Endothelial cell of umbilical vein (primary cell): ENCODE results near the gene MACROD2. TPM values are rescaled to one million over a fixed set of nuclear protein-coding genes. Genes with fewer than 3 reads are reported as not detected.

ENCODE experiments used
- BruUV-seq: library from RNA; stranded (reverse); fragments of 400-500 nt; replicated peaks from 2 replicates; lab custom pipeline; 2021; lab: Mats Ljungman, UMichigan
- CTCF ChIA-PET: fragments of 300-600, 350-600 bp; sonication (Branson Sonifier 250); formaldehyde crosslinking; loops from one replicate; lab custom pipeline; 2021; ENCODE audit warnings: antibody characterized with exemption, inconsistent platforms; lab: Charles Lee
- POLR2A ChIA-PET: fragments of 300-600, 350-600 bp; sonication (Branson Sonifier 250); formaldehyde crosslinking; loops from one replicate; lab custom pipeline; 2021; ENCODE audit warnings: antibody characterized with exemption, inconsistent platforms; lab: Charles Lee
- DNase-seq: peaks from one replicate; pipeline ENCODE4 v3.0.0-alpha.2; 2011; ENCODE audit warnings: low read depth, low spot score
- FAIRE-seq: peaks from 2 replicates; lab custom pipeline; 2011; peaks lifted over from hg19 to GRCh38; lab: Jason Lieb, UNC
- H2AFZ ChIP-seq: 2 replicates; pipeline ENCODE4 v1.6.0; 2012; ENCODE audit warnings: low read depth, low read length, control low read depth, inconsistent platforms
- H3K27ac ChIP-seq: 2 replicates; pipeline ENCODE4 v1.5.1; 2011; ENCODE audit warnings: low read depth, mild to moderate bottlenecking, control low read depth, low read length, moderate library complexity; ENCODE audit not compliant: insufficient read depth
- H3K27me3 ChIP-seq, 2 experiments: 2 replicates each; pipeline versions ENCODE4 v1.6.0 to v1.6.1; 2011; ENCODE audit warnings: low read length in 2 of 2, mixed read lengths in 1 of 2; ENCODE audit not compliant: control insufficient read depth in 2 of 2, insufficient read depth in 2 of 2
- H3K36me3 ChIP-seq, 2 experiments: 2 replicates in 1 of 2; 3 replicates in 1 of 2; pipeline ENCODE4 v1.5.1; 2011; ENCODE audit warnings: low read length in 2 of 2, mild to moderate bottlenecking in 1 of 2, moderate library complexity in 1 of 2; ENCODE audit not compliant: control insufficient read depth in 2 of 2, insufficient read depth in 2 of 2; ENCODE audit errors: extremely low read depth in 1 of 2
- H3K4me1 ChIP-seq: 3 replicates; pipeline ENCODE4 v1.5.1; 2011; ENCODE audit warnings: mild to moderate bottlenecking, low read length; ENCODE audit not compliant: control insufficient read depth, insufficient read depth; ENCODE audit errors: extremely low read depth
- H3K4me2 ChIP-seq: 2 replicates; pipeline ENCODE4 v1.6.1; 2011; ENCODE audit warnings: low read length, control low read depth, mixed read lengths; ENCODE audit not compliant: insufficient read depth
- H3K4me3 ChIP-seq, 3 experiments: fragments of 200-600 bp in 1 of 3; sonication (generic), shearing (Covaris generic) in 1 of 3; replicated peaks in 1 of 3; 2 replicates each; pipeline ENCODE4 v1.5.1; 2011 to 2016; ENCODE audit warnings: control low read depth in 3 of 3, low read length in 3 of 3, mild to moderate bottlenecking in 2 of 3, inconsistent platforms in 1 of 3, low read depth in 1 of 3, moderate library complexity in 1 of 3; ENCODE audit not compliant: insufficient read depth in 1 of 3
- H3K79me2 ChIP-seq: 2 replicates; pipeline ENCODE4 v1.6.0; 2012; ENCODE audit warnings: low read length, inconsistent platforms; ENCODE audit not compliant: control insufficient read depth, insufficient read depth
- H3K9ac ChIP-seq: replicated peaks from 2 replicates; pipeline ENCODE3; 2011; ENCODE audit warnings: low read length, control low read depth; ENCODE audit not compliant: insufficient read depth; ENCODE audit errors: extremely low read depth
- H3K9me1 ChIP-seq: replicated peaks from 3 replicates; pipeline ENCODE4 v1.6.0; 2011; ENCODE audit warnings: mild to moderate bottlenecking, low read length; ENCODE audit not compliant: control insufficient read depth, insufficient read depth; ENCODE audit errors: extremely low read depth
- H3K9me3 ChIP-seq: replicated peaks from 2 replicates; pipeline ENCODE4 v1.5.1; 2012; ENCODE audit warnings: low read length, inconsistent platforms; ENCODE audit not compliant: control insufficient read depth, insufficient read depth
- H4K20me1 ChIP-seq: replicated peaks from 2 replicates; pipeline ENCODE3; 2011; ENCODE audit warnings: mild to moderate bottlenecking, low read length; ENCODE audit not compliant: control insufficient read depth, insufficient read depth; ENCODE audit errors: extremely low read depth
- EZH2 ChIP-seq: IDR thresholded peaks from 2 replicates; pipeline ENCODE4 v1.6.1; 2012; ENCODE audit warnings: borderline replicate concordance, low read depth, mild to moderate bottlenecking, moderate library complexity, low read length, inconsistent platforms; ENCODE audit not compliant: severe bottlenecking
- JUN ChIP-seq: IDR thresholded peaks from 2 replicates; pipeline ENCODE4 v1.6.1; 2011; ENCODE audit warnings: borderline replicate concordance, low read depth; ENCODE audit not compliant: insufficient read length, insufficient read depth
- MAX ChIP-seq: IDR thresholded peaks from 2 replicates; pipeline ENCODE4 v1.6.1; 2011; ENCODE audit not compliant: insufficient read depth, insufficient read length
- MYC ChIP-seq: IDR thresholded peaks from one replicate; pipeline ENCODE4 v1.6.1; 2011; ENCODE audit warnings: mild to moderate bottlenecking, low read depth, low read length
- POLR2AphosphoS5 ChIP-seq: IDR thresholded peaks from 2 replicates; pipeline ENCODE4 v1.6.1; 2012; ENCODE audit warnings: low read depth, mild to moderate bottlenecking, control low read depth, low read length, moderate library complexity; ENCODE audit not compliant: insufficient read depth
- dilution Hi-C: fragments of 300-500 bp; cut with MboI; formaldehyde crosslinking; loops from one replicate; pipeline ENCODE4 v1.15.0; 2019; ENCODE audit warnings: low sequenced_read_pairs; ENCODE audit not compliant: extremely low pct_ligation_motif_present
- intact Hi-C: fragments of 100-400 bp; cut with micrococcal nuclease; formaldehyde crosslinking; loops from one replicate; pipeline ENCODE4 v1.10.0; 2022
- polyA plus RNA-seq, 4 experiments: library from polyadenylated mRNA; depleted of rRNA in 3 of 4; stranded (reverse) in 3 of 4; unstranded in 1 of 4; fragments of >200 nt; gene quantifications; 2 replicates each; pipeline versions ENCODE4 v1.2.1 to v1.2.3, GENCODE V29; 2011 to 2012; ENCODE audit warnings: missing spikeins in 1 of 4
- total RNA-seq: library from RNA; stranded (reverse); gene quantifications from 2 replicates; pipeline ENCODE4 v1.2.3, GENCODE V29; 2021
- TF ChIP-seq, protein P1 (sequence below), 2 donors: IDR thresholded peaks; 1 replicate in 1 of 2; 2 replicates in 1 of 2; pipeline ENCODE4 v1.5.1; 2011; ENCODE audit warnings: low read length in 2 of 2, mild to moderate bottlenecking in 2 of 2, moderate library complexity in 2 of 2, control low read depth in 1 of 2, inconsistent platforms in 1 of 2, low read depth in 1 of 2; ENCODE audit not compliant: insufficient read depth in 1 of 2; ENCODE audit errors: extremely low read depth in 1 of 2

Gene MACROD2
- total and polyA plus RNA-seq, 2 donors (not counting 3 experiments of a cell fraction or from before 2014, with no cell fraction given) = 0.11 to 0.73 TPM

DNA sequence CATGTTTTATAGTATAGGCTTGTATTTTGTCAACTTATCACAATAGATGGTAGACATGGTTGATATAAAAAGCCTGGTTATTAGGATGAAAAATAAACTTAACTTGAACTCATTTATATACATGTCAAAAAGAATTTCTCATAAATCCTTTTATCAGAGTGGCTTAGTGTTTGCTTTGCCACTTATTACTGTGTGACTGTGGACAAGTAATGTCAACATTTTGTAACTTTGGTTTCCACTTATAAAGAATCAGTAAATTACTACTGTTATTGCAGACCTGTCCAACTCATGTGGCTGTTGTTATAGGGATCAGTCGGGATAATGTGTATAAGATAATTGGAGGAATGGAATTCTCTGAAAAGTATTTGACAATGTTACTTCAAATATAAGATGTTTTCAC, 1236.9 kb downstream of the MACROD2 start:
- no peaks in the 10 kb centered on the region for H3K27me3 ChIP-seq
- FAIRE-seq = no peak
- no peaks in the 10 kb centered on the region for H4K20me1 ChIP-seq
- TF ChIP-seq MYC (no peak), POLR2AphosphoS5 (no peak), MAX (no peak), JUN (no peak), EZH2 (no peak)
- TF ChIP-seq, protein P1, sequence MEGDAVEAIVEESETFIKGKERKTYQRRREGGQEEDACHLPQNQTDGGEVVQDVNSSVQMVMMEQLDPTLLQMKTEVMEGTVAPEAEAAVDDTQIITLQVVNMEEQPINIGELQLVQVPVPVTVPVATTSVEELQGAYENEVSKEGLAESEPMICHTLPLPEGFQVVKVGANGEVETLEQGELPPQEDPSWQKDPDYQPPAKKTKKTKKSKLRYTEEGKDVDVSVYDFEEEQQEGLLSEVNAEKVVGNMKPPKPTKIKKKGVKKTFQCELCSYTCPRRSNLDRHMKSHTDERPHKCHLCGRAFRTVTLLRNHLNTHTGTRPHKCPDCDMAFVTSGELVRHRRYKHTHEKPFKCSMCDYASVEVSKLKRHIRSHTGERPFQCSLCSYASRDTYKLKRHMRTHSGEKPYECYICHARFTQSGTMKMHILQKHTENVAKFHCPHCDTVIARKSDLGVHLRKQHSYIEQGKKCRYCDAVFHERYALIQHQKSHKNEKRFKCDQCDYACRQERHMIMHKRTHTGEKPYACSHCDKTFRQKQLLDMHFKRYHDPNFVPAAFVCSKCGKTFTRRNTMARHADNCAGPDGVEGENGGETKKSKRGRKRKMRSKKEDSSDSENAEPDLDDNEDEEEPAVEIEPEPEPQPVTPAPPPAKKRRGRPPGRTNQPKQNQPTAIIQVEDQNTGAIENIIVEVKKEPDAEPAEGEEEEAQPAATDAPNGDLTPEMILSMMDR (IDR thresholded peaks at IDR 0.05; ENCODE audit: extremely low read depth in 1 of 2, insufficient read depth in 1 of 2, low read depth in 1 of 2, low read length in 2 of 2) = no peak
- intact Hi-C loops (loop anchor here (10.0 kb wide), 1 partner anchor 487 kb away; no protein-coding TSS in a partner anchor), dilution Hi-C loops (no loop called here)
- H2AFZ ChIP-seq = no peak overlapping the region
- ChIA-PET POLR2A (no interaction called here), CTCF (no interaction called here)
- no peaks in the 10 kb centered on the region for H3K9me1 ChIP-seq
- no peak overlapping the region for H3K9ac ChIP-seq
- no peaks in the 10 kb centered on the region for H3K79me2 ChIP-seq
- BruUV-seq = no TSS peak
- H3K9me3 ChIP-seq = no peaks in the 10 kb centered on the region
- no peaks in the 10 kb centered on the region for H3K4me1 ChIP-seq
- H3K4me3 ChIP-seq = no peak overlapping the region
- H3K4me2 ChIP-seq = no peak overlapping the region
- no peaks in the 10 kb centered on the region for H3K36me3 ChIP-seq
- no peak for DNase-seq
- no peak overlapping the region for H3K27ac ChIP-seq
